ENCODE data around the gene GFRA1. TPM values are rescaled to one million over a fixed set of nuclear protein-coding genes. Genes with fewer than 3 reads are reported as not detected.

Gene GFRA1
- total RNA-seq, 1 experiment from 2014 or later: 0.30 TPM

- TF ChIP-seq EZH2 (IDR thresholded peaks at IDR 0.05) (no peak), ZBTB33 (IDR thresholded peaks at IDR 0.05; ENCODE audit: extremely low read depth, insufficient replicate concordance, low read length) (no peak), ZFX (IDR thresholded peaks at IDR 0.05) (no peak)
- H3K4me1 ChIP-seq (ENCODE audit: control insufficient read depth in 1 of 2, insufficient read depth in 2 of 2, low read length in 2 of 2): no peaks in the 10 kb centered on the region
- H3K9ac ChIP-seq (ENCODE audit: low read length): no peak overlapping the region
- DNase-seq (ENCODE audit: low read depth, low spot score) (no peak), ATAC-seq (no peak)
- H3K27me3 ChIP-seq (ENCODE audit: insufficient read depth, low read length): peaks cover 13% of the 10 kb centered on the region
- no peak overlapping the region for H3K27ac ChIP-seq (ENCODE audit: low read depth, low read length)
- no peak overlapping the region for H3K4me3 ChIP-seq (replicated peaks in 1 of 2; ENCODE audit: low read depth in 1 of 2, low read length in 2 of 2)
- no peaks in the 10 kb centered on the region for H4K20me1 ChIP-seq (ENCODE audit: insufficient read depth)
- no peak overlapping the region for H3K4me2 ChIP-seq (ENCODE audit: low read length)
- ChIA-PET CTCF (no interaction called here), RAD21 (ENCODE audit: low non-redundant PET in 1 of 2, low total read pairs in 2 of 2, uncharacterized antibody in 2 of 2, unreplicated experiment in 2 of 2) (no interaction called here), POLR2A (interaction anchor here (0.8 kb wide), 1 partner anchor 11 kb away, joined by 3 read pairs; no protein-coding TSS in a partner anchor)
- H3K9me3 ChIP-seq (ENCODE audit: control insufficient read depth in 1 of 2, insufficient read depth in 1 of 2, low read depth in 1 of 2, low read length in 2 of 2): no peaks in the 10 kb centered on the region
- H3K79me2 ChIP-seq (ENCODE audit: insufficient read depth, low read length): no peaks in the 10 kb centered on the region
- intact Hi-C loops (cut with micrococcal nuclease): no loop called here
- no TSS peak for BruUV-seq (replicated peaks)
- no peaks in the 10 kb centered on the region for H3K9me2 ChIP-seq (ENCODE audit: insufficient read depth)
- H3K36me3 ChIP-seq (ENCODE audit: control insufficient read depth in 1 of 2, insufficient read depth in 2 of 2, low read length in 2 of 2): no peaks in the 10 kb centered on the region
- no peak overlapping the region for H2AFZ ChIP-seq (ENCODE audit: low read depth, low read length, poor library complexity, severe bottlenecking)
These were observed 162.3 kb downstream of the GFRA1 start for GRCh38 chr10:116110736-116111135.

- no peaks in the 10 kb centered on the region for H3K36me3 ChIP-seq (ENCODE audit: control insufficient read depth in 1 of 2, insufficient read depth in 2 of 2, low read length in 2 of 2)
- no peaks in the 10 kb centered on the region for H3K79me2 ChIP-seq (ENCODE audit: insufficient read depth, low read length)
- H3K4me2 ChIP-seq (ENCODE audit: low read length): no peak overlapping the region
- no peaks in the 10 kb centered on the region for H4K20me1 ChIP-seq (ENCODE audit: insufficient read depth)
- RAD21 ChIA-PET (ENCODE audit: low non-redundant PET in 1 of 2, low total read pairs in 2 of 2, uncharacterized antibody in 2 of 2, unreplicated experiment in 2 of 2): no interaction called here
- peaks cover 21% of the 10 kb centered on the region for H3K27me3 ChIP-seq (ENCODE audit: insufficient read depth, low read length)
- POLR2A ChIA-PET: no interaction called here
- no peaks in the 10 kb centered on the region for H3K9me2 ChIP-seq (ENCODE audit: insufficient read depth)
- H3K9ac ChIP-seq (ENCODE audit: low read length): no peak overlapping the region
- H3K27ac ChIP-seq (ENCODE audit: low read depth, low read length): no peak overlapping the region
- H3K9me3 ChIP-seq (ENCODE audit: control insufficient read depth in 1 of 2, insufficient read depth in 1 of 2, low read depth in 1 of 2, low read length in 2 of 2): no peaks in the 10 kb centered on the region
- no peak for DNase-seq (ENCODE audit: low read depth, low spot score)
- no peak overlapping the region for H2AFZ ChIP-seq (ENCODE audit: low read depth, low read length, poor library complexity, severe bottlenecking)
- intact Hi-C loops (cut with micrococcal nuclease): no loop called here
- no peaks in the 10 kb centered on the region for H3K4me1 ChIP-seq (ENCODE audit: control insufficient read depth in 1 of 2, insufficient read depth in 2 of 2, low read length in 2 of 2)
- CTCF ChIA-PET: no interaction called here
- BruUV-seq (replicated peaks): no TSS peak
- no peak for ATAC-seq
- H3K4me3 ChIP-seq (replicated peaks in 1 of 2; ENCODE audit: low read depth in 1 of 2, low read length in 2 of 2): no peak overlapping the region
- TF ChIP-seq POLR2A (IDR thresholded peaks at IDR 0.05; ENCODE audit: borderline replicate concordance, extremely low read depth, insufficient read depth, insufficient read length) (no peak), ZNF274 (IDR thresholded peaks at IDR 0.05; ENCODE audit: low read depth, low read length) (no peak), RAD21 (IDR thresholded peaks at IDR 0.05; ENCODE audit: low read depth) (no peak), ELF1 (IDR thresholded peaks at IDR 0.05; ENCODE audit: borderline replicate concordance, low read depth) (no peak), SP1 (IDR thresholded peaks at IDR 0.05; ENCODE audit: low read depth) (no peak), ZBTB33 (IDR thresholded peaks at IDR 0.05; ENCODE audit: extremely low read depth, insufficient replicate concordance, low read length) (no peak), EZH2 (IDR thresholded peaks at IDR 0.05) (no peak), JUND (IDR thresholded peaks at IDR 0.05) (no peak)
- TF ChIP-seq, protein P1, sequence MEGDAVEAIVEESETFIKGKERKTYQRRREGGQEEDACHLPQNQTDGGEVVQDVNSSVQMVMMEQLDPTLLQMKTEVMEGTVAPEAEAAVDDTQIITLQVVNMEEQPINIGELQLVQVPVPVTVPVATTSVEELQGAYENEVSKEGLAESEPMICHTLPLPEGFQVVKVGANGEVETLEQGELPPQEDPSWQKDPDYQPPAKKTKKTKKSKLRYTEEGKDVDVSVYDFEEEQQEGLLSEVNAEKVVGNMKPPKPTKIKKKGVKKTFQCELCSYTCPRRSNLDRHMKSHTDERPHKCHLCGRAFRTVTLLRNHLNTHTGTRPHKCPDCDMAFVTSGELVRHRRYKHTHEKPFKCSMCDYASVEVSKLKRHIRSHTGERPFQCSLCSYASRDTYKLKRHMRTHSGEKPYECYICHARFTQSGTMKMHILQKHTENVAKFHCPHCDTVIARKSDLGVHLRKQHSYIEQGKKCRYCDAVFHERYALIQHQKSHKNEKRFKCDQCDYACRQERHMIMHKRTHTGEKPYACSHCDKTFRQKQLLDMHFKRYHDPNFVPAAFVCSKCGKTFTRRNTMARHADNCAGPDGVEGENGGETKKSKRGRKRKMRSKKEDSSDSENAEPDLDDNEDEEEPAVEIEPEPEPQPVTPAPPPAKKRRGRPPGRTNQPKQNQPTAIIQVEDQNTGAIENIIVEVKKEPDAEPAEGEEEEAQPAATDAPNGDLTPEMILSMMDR (IDR thresholded peaks at IDR 0.05 in 2 of 3, conservative IDR thresholded peaks at IDR 0.05 in 1 of 3; ENCODE audit: borderline replicate concordance in 1 of 3, insufficient read depth in 1 of 3, low read depth in 2 of 3, low read length in 2 of 3): no peak
- TF ChIP-seq, protein P2, sequence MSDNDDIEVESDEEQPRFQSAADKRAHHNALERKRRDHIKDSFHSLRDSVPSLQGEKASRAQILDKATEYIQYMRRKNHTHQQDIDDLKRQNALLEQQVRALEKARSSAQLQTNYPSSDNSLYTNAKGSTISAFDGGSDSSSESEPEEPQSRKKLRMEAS (IDR thresholded peaks at IDR 0.05): no peak
- TF ChIP-seq, protein P3, sequence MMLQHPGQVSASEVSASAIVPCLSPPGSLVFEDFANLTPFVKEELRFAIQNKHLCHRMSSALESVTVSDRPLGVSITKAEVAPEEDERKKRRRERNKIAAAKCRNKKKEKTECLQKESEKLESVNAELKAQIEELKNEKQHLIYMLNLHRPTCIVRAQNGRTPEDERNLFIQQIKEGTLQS (IDR thresholded peaks at IDR 0.05): no peak
These were observed 163.1 kb downstream of the GFRA1 start for GRCh38 chr10:116109881-116110280.
